ENCODE results near the gene COMTD1.
"Not testable (repeated sequence)": the region's sequence is repeated elsewhere in the genome, so short reads cannot be mapped to it uniquely, and the experiment has no call there.

COMTD1 gene

DNA sequence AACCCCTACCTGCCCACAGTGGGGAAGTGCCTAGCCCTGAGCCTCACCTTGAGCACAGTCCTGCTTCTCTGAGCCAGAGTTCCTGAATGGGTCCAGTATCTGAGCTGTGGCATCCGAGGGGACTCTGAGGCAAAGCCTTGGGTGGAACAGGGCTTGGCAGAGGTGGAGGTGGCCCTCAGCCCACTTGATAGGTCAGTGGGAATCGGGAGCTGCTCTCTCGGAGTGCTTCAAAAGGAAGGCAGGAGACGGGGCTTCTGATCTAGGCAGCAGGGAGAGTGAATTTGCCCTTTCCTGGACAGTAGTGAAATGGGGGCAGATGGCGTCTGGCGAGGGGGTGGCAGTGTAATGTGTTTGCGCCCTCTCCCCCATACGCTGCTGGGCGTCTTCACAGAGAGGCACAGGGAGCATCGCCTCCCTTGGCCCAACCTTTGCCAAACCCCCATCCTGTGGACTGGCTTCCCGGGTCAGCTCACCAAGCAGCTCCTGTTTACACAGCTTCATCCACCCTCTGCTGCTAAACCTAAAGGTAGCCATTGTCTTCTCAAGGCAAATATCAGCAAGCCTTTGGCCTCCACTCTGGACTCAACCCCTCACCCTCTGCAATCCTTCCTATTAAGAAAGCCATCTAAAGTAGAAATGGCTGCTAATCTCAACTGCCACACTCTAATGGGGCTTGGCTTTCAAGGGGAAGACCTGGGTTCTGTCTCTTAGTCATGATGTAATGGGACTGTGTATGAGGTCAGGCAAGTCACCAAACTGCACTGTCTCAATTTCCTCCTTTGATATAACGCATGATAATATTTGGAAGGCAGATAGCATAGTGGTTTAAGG is 46.3 kb downstream of the COMTD1 start:
- no peak for DNase-seq

GRCh38 chr10:75188522-75188921 is 47.2 kb downstream of the COMTD1 start:
- DNase-seq = not testable (repeated sequence)

DNA sequence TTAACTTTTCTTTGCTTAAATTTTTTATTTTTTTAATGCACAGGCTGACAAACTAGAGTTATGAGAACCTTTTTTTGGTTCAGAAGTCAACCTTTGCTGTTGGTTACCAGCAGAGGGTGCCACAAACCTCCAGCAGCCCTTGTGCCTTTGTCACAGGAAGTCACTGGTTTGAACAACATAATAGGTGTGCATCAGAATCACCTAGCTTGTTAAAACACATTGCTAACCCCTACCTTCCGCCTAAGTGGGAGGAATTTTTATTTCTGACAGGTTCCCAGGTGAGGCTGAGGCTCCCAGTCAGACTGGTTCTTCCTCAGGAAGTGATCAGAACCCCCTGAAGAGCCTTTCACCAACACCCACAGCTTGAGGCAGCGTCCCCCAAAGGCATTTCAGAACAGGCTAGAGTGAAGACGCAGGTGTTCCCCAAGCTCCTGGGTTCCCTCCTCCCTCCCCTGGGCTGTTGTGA is 47.8 kb downstream of the COMTD1 start:
- peak; percentile 76 for DNase-seq

DNA sequence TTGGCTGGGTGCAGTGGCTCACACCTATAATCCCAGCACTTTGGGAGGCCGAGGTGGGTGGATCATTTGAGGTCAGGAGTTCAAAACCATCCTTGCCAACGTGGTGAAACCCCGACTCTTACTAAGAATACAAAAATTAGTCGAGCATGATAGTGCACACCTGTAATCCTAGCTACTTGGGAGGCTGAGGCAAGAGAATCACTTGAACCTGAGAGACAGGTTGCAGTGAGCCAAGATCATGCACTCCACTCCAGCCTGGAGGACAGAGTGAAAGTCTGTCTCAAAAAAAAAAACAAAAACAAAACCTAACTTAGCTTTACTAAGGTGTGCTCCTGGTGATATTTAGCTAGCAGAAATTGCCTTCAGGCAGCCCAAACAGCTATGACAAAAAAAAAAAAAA is 49.4 kb downstream of the COMTD1 start:
- no peak for DNase-seq

Measured in hematopoietic multipotent progenitor cell treated with erythropoietin and hydrocortisone succinate and interleukin-3 and kit ligand, for 8 days (in vitro differentiated cells).